Stimulated activated CD8-positive, alpha-beta memory T cell treated with anti-CD3 and anti-CD28 coated beads, Interleukin-12 subunit alpha, Interleukin-12 subunit beta, amount 100 ng/mL, for 1 hour (primary cell): ENCODE results near the gene CDKN1C.

ENCODE experiments used
- DNase-seq: peaks from one replicate; pipeline ENCODE4 v3.0.0-alpha.2; 2020; ENCODE audit warnings: low read depth

Gene CDKN1C

GRCh38 chr11:2869561-2870427 lies 15.8 kb downstream of the CDKN1C start:
- DNase-seq = no peak

- no peak for DNase-seq
Observed at GRCh38 chr11:2869134-2869526, 16.4 kb downstream of the CDKN1C start.

GRCh38 chr11:2868506-2869133 lies 17.0 kb downstream of the CDKN1C start:
- no peak for DNase-seq

- no peak for DNase-seq
Observed at GRCh38 chr11:2867722-2868505, 17.7 kb downstream of the CDKN1C start.

GRCh38 chr11:2867142-2867541 lies 18.4 kb downstream of the CDKN1C start:
- DNase-seq = no peak

GRCh38 chr11:2865922-2866577 lies 19.5 kb downstream of the CDKN1C start:
- DNase-seq = no peak

GRCh38 chr11:2864901-2865300 lies 20.7 kb downstream of the CDKN1C start:
- DNase-seq = no peak

- DNase-seq = no peak
Observed at GRCh38 chr11:2863276-2863618, 22.3 kb downstream of the CDKN1C start.

GRCh38 chr11:2862395-2863275 lies 22.9 kb downstream of the CDKN1C start:
- no peak for DNase-seq

GRCh38 chr11:2860636-2861035 lies 24.9 kb downstream of the CDKN1C start:
- no peak for DNase-seq

- DNase-seq = no peak
Observed at GRCh38 chr11:2859699-2860037, 25.9 kb downstream of the CDKN1C start.

- DNase-seq = no peak
Observed at GRCh38 chr11:2858995-2859698, 26.4 kb downstream of the CDKN1C start.

- no peak for DNase-seq
Observed at GRCh38 chr11:2857918-2858317, 27.7 kb downstream of the CDKN1C start.

GRCh38 chr11:2857276-2857675 lies 28.3 kb downstream of the CDKN1C start:
- DNase-seq = no peak

- DNase-seq = no peak
Observed at GRCh38 chr11:2855162-2855561, 30.4 kb downstream of the CDKN1C start.

GRCh38 chr11:2853997-2854560 lies 31.5 kb downstream of the CDKN1C start:
- no peak for DNase-seq

- DNase-seq = no peak
Observed at GRCh38 chr11:2853401-2853800, 32.2 kb downstream of the CDKN1C start.

- DNase-seq = no peak
Observed at GRCh38 chr11:2849994-2850770, 35.4 kb downstream of the CDKN1C start.

- no peak for DNase-seq
Observed at GRCh38 chr11:2848497-2848896, 37.1 kb downstream of the CDKN1C start.

GRCh38 chr11:2847561-2847960 lies 38.0 kb downstream of the CDKN1C start:
- DNase-seq = no peak
